Colon (tissue), 2 donors: Measurements from ENCODE around the gene ZNF439.
"Not testable (repeated sequence)": the region's sequence is repeated elsewhere in the genome, so short reads cannot be mapped to it uniquely, and the experiment has no call there.

Experiments used
- FAIRE-seq: peaks from 2 replicates; lab custom pipeline; 2012; peaks lifted over from hg19 to GRCh38; lab: Jason Lieb, UNC
- donor health status: control.
- donor health status: control.

The ZNF439 gene

GRCh38 chr19:11872624-11873023 lies 24.1 kb downstream of the ZNF439 start:
- no peak for FAIRE-seq

GRCh38 chr19:11873762-11874161 lies 25.2 kb downstream of the ZNF439 start:
- FAIRE-seq: no peak

DNA sequence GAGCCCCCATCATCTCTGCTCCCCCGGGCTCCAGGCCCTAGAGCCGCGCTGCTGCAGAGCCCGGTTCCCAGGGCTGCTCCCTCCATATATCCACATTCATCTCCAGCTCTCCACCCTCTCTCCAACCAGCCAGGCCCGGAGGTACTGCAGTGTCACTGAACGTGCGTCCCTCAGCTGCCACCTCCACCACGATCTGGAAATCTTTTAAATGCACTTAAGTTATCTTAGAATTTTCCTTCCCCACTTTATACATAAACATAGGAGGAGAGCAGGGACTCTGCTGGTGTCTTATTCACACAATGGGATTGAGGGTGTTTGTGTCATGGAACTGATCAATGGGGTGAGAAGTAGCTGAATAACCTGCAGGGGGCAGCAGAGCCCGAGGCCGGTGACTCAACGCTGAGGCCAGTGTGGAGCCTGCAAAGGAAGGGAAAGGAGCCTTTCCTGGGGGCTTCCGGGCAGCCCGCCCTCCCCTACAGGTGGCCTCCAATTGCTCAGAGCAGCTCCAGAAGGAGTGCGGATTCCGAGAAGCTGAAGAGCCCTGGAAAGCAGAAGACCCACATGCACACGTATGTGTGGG lies 31.3 kb downstream of the ZNF439 start:
- not testable (repeated sequence) for FAIRE-seq

- no peak for FAIRE-seq
Measured at GRCh38 chr19:11880598-11880997, 32.1 kb downstream of the ZNF439 start.

DNA sequence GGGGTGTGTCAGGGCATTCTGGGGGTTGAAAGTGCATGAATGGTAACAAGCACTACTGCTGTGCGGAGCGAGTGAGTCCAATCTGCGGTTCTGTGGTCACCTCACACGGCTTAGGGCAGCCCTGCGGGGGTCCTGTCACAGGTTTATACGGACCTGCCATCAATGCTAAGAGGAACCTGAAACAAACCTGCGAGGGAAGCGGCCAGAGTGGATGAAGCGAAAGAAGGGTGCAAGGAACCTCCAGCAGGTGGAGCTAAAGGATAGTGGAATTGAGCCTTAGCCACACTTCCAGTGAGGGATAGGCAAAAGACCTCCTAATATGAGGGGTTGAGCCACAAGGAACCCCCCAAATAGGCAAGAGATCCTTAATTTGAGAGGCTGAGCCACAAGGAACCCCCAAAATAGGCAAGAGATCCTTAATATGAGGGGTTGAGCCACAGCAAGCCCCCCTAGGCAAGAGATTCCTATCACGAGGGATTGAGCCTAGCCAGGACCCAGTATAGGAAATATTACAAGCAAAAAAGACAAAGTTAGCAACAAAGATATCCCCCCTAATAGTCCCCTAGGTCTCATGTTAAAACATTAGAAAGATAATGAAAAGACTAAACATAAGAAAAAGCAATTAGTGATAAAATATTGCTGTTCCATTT lies 32.8 kb downstream of the ZNF439 start:
- no peak for FAIRE-seq

GRCh38 chr19:11882606-11883005 lies 34.1 kb downstream of the ZNF439 start:
- no peak for FAIRE-seq

DNA sequence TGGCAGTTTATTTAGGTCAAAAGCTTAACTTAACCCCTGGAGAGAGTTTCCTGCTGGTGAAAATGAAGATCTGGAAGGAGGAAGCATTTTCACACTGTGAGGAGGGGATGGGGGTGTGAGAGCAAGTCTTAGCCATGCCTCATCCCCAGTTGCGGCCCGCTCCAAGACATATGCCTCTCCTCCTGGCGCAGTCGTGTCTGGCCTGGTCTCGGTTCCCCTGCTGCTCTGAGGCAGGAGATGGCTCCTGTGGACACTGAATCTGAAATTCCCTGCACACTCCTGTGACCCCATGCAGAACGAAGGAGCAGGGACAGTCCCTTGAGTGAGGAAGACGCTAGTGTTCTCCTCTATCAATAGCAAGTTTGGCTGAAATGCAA lies 38.7 kb downstream of the ZNF439 start:
- no peak for FAIRE-seq

- FAIRE-seq: no peak
Measured at GRCh38 chr19:11887611-11888531, 39.3 kb downstream of the ZNF439 start, which contains the start of gene ZNF69. ZNF69 (plus strand) TSS chr19:11887782; CDS start chr19:11887924, 142 bp downstream.

GRCh38 chr19:11889901-11890300 lies 41.4 kb downstream of the ZNF439 start:
- FAIRE-seq: not testable (repeated sequence)

GRCh38 chr19:11890634-11891033 lies 42.1 kb downstream of the ZNF439 start:
- FAIRE-seq: no peak

DNA sequence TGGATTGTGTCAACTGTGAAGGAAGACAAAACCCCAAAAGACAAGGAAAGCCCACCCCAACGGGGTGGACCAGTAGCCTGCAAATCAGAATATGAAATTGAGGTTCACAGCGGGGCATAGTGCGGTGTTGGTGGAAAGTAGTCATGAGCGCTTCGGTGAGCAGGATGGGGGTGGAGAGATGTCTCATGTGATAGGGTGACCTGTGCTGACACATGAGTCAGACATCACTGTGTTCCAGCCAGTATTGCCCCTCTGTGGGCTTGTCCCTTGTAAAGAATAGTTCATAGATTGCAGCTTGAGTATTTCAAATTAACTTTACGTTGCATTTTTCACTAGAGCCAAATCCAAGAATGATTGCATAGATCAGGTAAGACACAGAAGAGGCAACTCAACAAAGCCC lies 46.3 kb downstream of the ZNF439 start:
- FAIRE-seq: no peak

GRCh38 chr19:11902228-11902627 lies 53.7 kb downstream of the ZNF439 start:
- FAIRE-seq: no peak

GRCh38 chr19:11905928-11906327 lies 57.4 kb downstream of the ZNF439 start:
- no peak for FAIRE-seq

- not testable (repeated sequence) for FAIRE-seq
Measured at GRCh38 chr19:11911937-11912336, 63.4 kb downstream of the ZNF439 start.

DNA sequence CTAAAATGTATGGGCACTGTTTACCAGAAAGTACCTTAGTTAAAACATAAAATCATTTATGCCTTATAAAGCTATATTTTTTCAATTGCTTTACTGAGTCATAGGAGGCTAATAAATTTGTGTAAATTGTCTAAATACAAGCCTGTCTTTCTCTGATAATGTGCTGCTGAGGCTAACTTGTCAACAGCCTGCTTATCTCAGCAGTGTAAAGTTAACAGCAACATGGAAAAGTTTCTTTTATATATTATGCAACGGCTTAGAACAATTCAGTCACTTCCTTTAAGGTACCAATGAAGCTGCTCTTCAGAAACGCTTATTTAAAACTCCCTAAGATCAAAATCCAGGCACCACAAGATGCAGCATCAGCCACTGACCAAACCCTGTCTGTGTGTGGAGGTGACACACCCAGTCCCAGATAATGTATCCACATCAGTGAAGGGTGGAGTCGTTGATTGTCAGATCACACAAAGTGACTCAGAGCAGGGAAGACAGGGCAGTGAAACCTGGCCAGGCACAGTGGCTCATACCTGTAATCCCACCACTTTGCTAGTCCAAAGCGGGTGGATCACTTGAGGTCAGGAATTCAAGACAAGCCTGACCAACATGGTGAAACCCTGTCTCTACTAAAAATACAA lies 66.0 kb downstream of the ZNF439 start:
- FAIRE-seq: not testable (repeated sequence)
